OCI-LY7 (cell line): Measurements from ENCODE around the gene TRIM75. TPM values are rescaled to one million over a fixed set of nuclear protein-coding genes. Genes with fewer than 3 reads are reported as not detected.

Experiments used
- BruUV-seq: library from RNA; stranded (reverse); fragments of 400-500 nt; replicated peaks from 2 replicates; lab custom pipeline; 2021; lab: Mats Ljungman, UMichigan
- CTCF ChIA-PET: fragments of 300-600 bp; sonication (Branson Sonifier 250); formaldehyde crosslinking; loops from one replicate; lab custom pipeline; 2022; ENCODE audit warnings: antibody characterized with exemption; ENCODE audit not compliant: unreplicated experiment; lab: Charles Lee
- POLR2A ChIA-PET: fragments of 300-600 bp; sonication (Branson Sonifier 250); formaldehyde crosslinking; loops from one replicate; lab custom pipeline; 2022; ENCODE audit warnings: antibody characterized with exemption; lab: Charles Lee
- DNase-seq: peaks from one replicate; pipeline ENCODE4 v3.0.0-alpha.2; 2015; ENCODE audit warnings: low spot score
- H2AFZ ChIP-seq: fragments of 200-600 bp; sonication (generic), shearing (Covaris generic); 2 replicates; pipeline ENCODE4 v1.6.1; 2014; ENCODE audit warnings: mild to moderate bottlenecking, antibody characterized with exemption, low read length, moderate library complexity
- H3K27ac ChIP-seq: fragments of 200-600 bp; sonication (generic); 2 replicates; pipeline ENCODE4 v1.5.1; 2014; ENCODE audit warnings: mixed run types, low read depth, mild to moderate bottlenecking, moderate library complexity, low read length, inconsistent platforms; ENCODE audit not compliant: poor library complexity, severe bottlenecking
- H3K36me3 ChIP-seq: fragments of 200-600 bp; sonication (generic); 2 replicates; pipeline ENCODE4 v1.6.1; 2014; ENCODE audit warnings: mild to moderate bottlenecking, antibody characterized with exemption, low read length, moderate library complexity, mixed read lengths; ENCODE audit not compliant: insufficient read depth
- H3K4me1 ChIP-seq: fragments of 200-600 bp; sonication (generic); 2 replicates; pipeline ENCODE4 v1.5.1; 2014; ENCODE audit warnings: mild to moderate bottlenecking, low read length; ENCODE audit not compliant: insufficient read depth, poor library complexity, severe bottlenecking
- H3K4me2 ChIP-seq: fragments of 200-600 bp; sonication (generic); 2 replicates; pipeline ENCODE4 v1.6.1; 2014; ENCODE audit warnings: mild to moderate bottlenecking, low read length
- H3K4me3 ChIP-seq: fragments of 200-600 bp; sonication (generic); 2 replicates; pipeline ENCODE4 v1.5.1; 2014; ENCODE audit warnings: mild to moderate bottlenecking, low read depth, low read length; ENCODE audit not compliant: poor library complexity, severe bottlenecking
- H3K79me2 ChIP-seq: fragments of 200-600 bp; sonication (generic); 2 replicates; pipeline ENCODE4 v1.6.1; 2016; ENCODE audit warnings: low read depth, mild to moderate bottlenecking, low read length, moderate library complexity, mixed read lengths; ENCODE audit not compliant: insufficient read depth
- H3K9me2 ChIP-seq: fragments of 200-600 bp; sonication (generic); 2 replicates; pipeline ENCODE4 v1.6.1; 2016; ENCODE audit warnings: mild to moderate bottlenecking, low read length, mixed read lengths; ENCODE audit not compliant: insufficient read depth
- H3K9me3 ChIP-seq: fragments of 200-600 bp; sonication (generic); 2 replicates; pipeline ENCODE4 v1.6.1; 2014; ENCODE audit warnings: mild to moderate bottlenecking, mixed run types, low read length, mixed read lengths
- H4K20me1 ChIP-seq: fragments of 200-600 bp; sonication (generic); 2 replicates; pipeline ENCODE4 v1.6.1; 2014; ENCODE audit warnings: mild to moderate bottlenecking, antibody characterized with exemption, low read length, moderate library complexity, mixed read lengths; ENCODE audit not compliant: insufficient read depth
- CTCF ChIP-seq: fragments of 200-600 bp; sonication (generic); conservative IDR thresholded peaks from 2 replicates; pipeline ENCODE4 v1.5.1; 2014; ENCODE audit warnings: mild to moderate bottlenecking, antibody characterized with exemption, low read length, moderate library complexity, mixed read lengths
- EZH2phosphoT487 ChIP-seq: fragments of 200-600 bp; sonication (generic); IDR thresholded peaks from 2 replicates; pipeline ENCODE4 v1.6.1; 2018; ENCODE audit warnings: low read depth, borderline replicate concordance, mild to moderate bottlenecking, mixed run types, antibody characterized with exemption, low read length, moderate library complexity, mixed read lengths
- intact Hi-C: fragments of 100-400 bp; cut with micrococcal nuclease; formaldehyde crosslinking; loops from one replicate; pipeline ENCODE4 v1.10.0; 2022; ENCODE audit not compliant: unreplicated experiment
- total RNA-seq, 2 experiments: library from RNA; depleted of rRNA in 1 of 2; stranded (reverse); fragments of >200 nt in 1 of 2; shearing (Covaris generic) in 1 of 2; gene quantifications; 2 replicates each; pipeline ENCODE4 v1.2.3, GENCODE V29; 2014 to 2022

The TRIM75 gene
- total RNA-seq, 2 experiments from 2014 or later, result not detected

GRCh38 chr4:165006886-165007285, 46.8 kb upstream of the TRIM75 start:
- no peaks in the 10 kb centered on the region for H3K4me1 ChIP-seq
- TF ChIP-seq EZH2phosphoT487, result no peak
- TF ChIP-seq CTCF, result no peak
- BruUV-seq, result no TSS peak
- H3K36me3 ChIP-seq, result no peaks in the 10 kb centered on the region
- no peaks in the 10 kb centered on the region for H3K9me2 ChIP-seq
- POLR2A ChIA-PET, result interaction anchor here (0.6 kb wide), 1 partner anchor 359 kb away, joined by 3 read pairs; no protein-coding TSS in a partner anchor
- no peak overlapping the region for H3K27ac ChIP-seq
- intact Hi-C loops, result no loop called here
- H2AFZ ChIP-seq, result no peak overlapping the region
- no peaks in the 10 kb centered on the region for H4K20me1 ChIP-seq
- H3K9me3 ChIP-seq, result no peaks in the 10 kb centered on the region
- CTCF ChIA-PET, result no interaction called here
- H3K4me2 ChIP-seq, result no peak overlapping the region
- no peak overlapping the region for H3K4me3 ChIP-seq
- H3K79me2 ChIP-seq, result no peaks in the 10 kb centered on the region
- DNase-seq, result no peak

GRCh38 chr4:165009493-165010227, 44.0 kb upstream of the TRIM75 start:
- Histone ChIP-seq H3K36me3 (no peaks in the 10 kb centered on the region), H3K9me3 (no peaks in the 10 kb centered on the region), H3K4me2 (no peak overlapping the region), H3K4me1 (no peaks in the 10 kb centered on the region), H3K27ac (no peak overlapping the region), H3K4me3 (no peak overlapping the region), H3K9me2 (no peaks in the 10 kb centered on the region), H2AFZ (no peak overlapping the region), H4K20me1 (no peaks in the 10 kb centered on the region), H3K79me2 (no peaks in the 10 kb centered on the region)
- intact Hi-C loops, result no loop called here
- ChIA-PET CTCF (no interaction called here), POLR2A (interaction anchor here (0.6 to 1.4 kb wide), 3 partner anchors 17 to 868 kb away, joined by 3 to 5 read pairs (median 4); no protein-coding TSS in a partner anchor)
- BruUV-seq, result no TSS peak
- no peak for TF ChIP-seq EZH2phosphoT487
- TF ChIP-seq CTCF, result no peak
- no peak for DNase-seq

- Histone ChIP-seq H4K20me1 (no peaks in the 10 kb centered on the region), H3K9me3 (no peaks in the 10 kb centered on the region), H2AFZ (no peak overlapping the region), H3K4me3 (no peak overlapping the region), H3K27ac (no peak overlapping the region), H3K79me2 (no peaks in the 10 kb centered on the region), H3K4me1 (no peaks in the 10 kb centered on the region), H3K36me3 (no peaks in the 10 kb centered on the region), H3K4me2 (no peak overlapping the region), H3K9me2 (no peaks in the 10 kb centered on the region)
- intact Hi-C loops, result no loop called here
- TF ChIP-seq EZH2phosphoT487 (no peak), CTCF (no peak)
- BruUV-seq, result no TSS peak
- ChIA-PET CTCF (no interaction called here), POLR2A (interaction anchor here (0.7 to 1.4 kb wide), 2 partner anchors 17 to 789 kb away, joined by 4 to 5 read pairs; no protein-coding TSS in a partner anchor)
- DNase-seq, result no peak
Observed at GRCh38 chr4:165010487-165010886, 43.2 kb upstream of the TRIM75 start.
